H1 (cell line): ENCODE measurements around the gene MTNR1B. TPM values are rescaled to one million over a fixed set of nuclear protein-coding genes. Genes with fewer than 3 reads are reported as not detected.

Experiments used
- CBX8 ChIP-seq: fragments of 300-800, 300-1000 bp; sonication (generic); IDR thresholded peaks from 2 replicates; pipeline ENCODE4 v1.7.1; 2016; ENCODE audit warnings: low read depth, low read length, borderline replicate concordance
- POLR2AphosphoS5 ChIP-seq: IDR thresholded peaks from 2 replicates; pipeline ENCODE4 v1.6.1; 2011; ENCODE audit warnings: low read depth, low read length
- SUZ12 ChIP-seq: fragments of 200-600 bp; sonication (generic); IDR thresholded peaks from 2 replicates; pipeline ENCODE4 v1.6.1; 2012; ENCODE audit warnings: mild to moderate bottlenecking, inconsistent platforms, low read length, moderate library complexity, mixed read lengths
- polyA plus RNA-seq, 7 experiments: library from polyadenylated mRNA; depleted of rRNA in 3 of 7; stranded (reverse) in 5 of 7; unstranded in 2 of 7; fragments of >200 nt in 5 of 7; fragments of 200-250 nt in 2 of 7; gene quantifications; 1 replicate in 5 of 7; 2 replicates in 1 of 7; 4 replicates in 1 of 7; pipeline versions ENCODE4 v1.2.1 to v1.2.3, GENCODE V29; 2011 to 2013; ENCODE audit warnings: missing spikeins in 2 of 7, mixed read lengths in 2 of 7
- total RNA-seq: library from RNA; stranded (reverse); fragmentation: NEBNext Ultra II Directional; extraction: Animal tissue kit (Norgen Biotek cat#: 25700); gene quantifications from 2 replicates; pipeline ENCODE4 v1.2.1, GENCODE V29; 2021

The MTNR1B gene
- total and polyA plus RNA-seq, 2 of the 8 experiments (the other 6 are each of a cell fraction or from before 2014, with no cell fraction given): 0.08 TPM; not detected in 1

- TF ChIP-seq CBX8: no peak
- no peak for TF ChIP-seq POLR2AphosphoS5
- no peak for TF ChIP-seq SUZ12
Measured at GRCh38 chr11:92986585-92986984, 17.1 kb downstream of the MTNR1B start (continued).
